B cell (primary cell): ENCODE results near the gene BST2.

ENCODE experiments used
- CTCF ChIP-seq: fragments of 200-600 bp; IDR thresholded peaks from one replicate; pipeline ENCODE4 v1.8.0; 2022; ENCODE audit warnings: antibody characterized with exemption, mild to moderate bottlenecking
- EZH2 ChIP-seq: IDR thresholded peaks from 2 replicates; pipeline ENCODE4 v1.6.1; 2012; ENCODE audit warnings: borderline replicate concordance, low read depth, mild to moderate bottlenecking, moderate library complexity, low read length; ENCODE audit not compliant: insufficient read depth, poor library complexity, severe bottlenecking

- no peak for TF ChIP-seq CTCF
- no peak for TF ChIP-seq EZH2
Measured at GRCh38 chr19:17435218-17435617, 29.8 kb upstream of the BST2 start.
